Measurements from ENCODE around the gene KIAA1755.
A peak's percentile ranks its signal among the peaks of the same experiment; 100 is the strongest.
"Not testable (repeated sequence)": the region's sequence is repeated elsewhere in the genome, so short reads cannot be mapped to it uniquely, and the experiment has no call there.

Gene KIAA1755

DNA sequence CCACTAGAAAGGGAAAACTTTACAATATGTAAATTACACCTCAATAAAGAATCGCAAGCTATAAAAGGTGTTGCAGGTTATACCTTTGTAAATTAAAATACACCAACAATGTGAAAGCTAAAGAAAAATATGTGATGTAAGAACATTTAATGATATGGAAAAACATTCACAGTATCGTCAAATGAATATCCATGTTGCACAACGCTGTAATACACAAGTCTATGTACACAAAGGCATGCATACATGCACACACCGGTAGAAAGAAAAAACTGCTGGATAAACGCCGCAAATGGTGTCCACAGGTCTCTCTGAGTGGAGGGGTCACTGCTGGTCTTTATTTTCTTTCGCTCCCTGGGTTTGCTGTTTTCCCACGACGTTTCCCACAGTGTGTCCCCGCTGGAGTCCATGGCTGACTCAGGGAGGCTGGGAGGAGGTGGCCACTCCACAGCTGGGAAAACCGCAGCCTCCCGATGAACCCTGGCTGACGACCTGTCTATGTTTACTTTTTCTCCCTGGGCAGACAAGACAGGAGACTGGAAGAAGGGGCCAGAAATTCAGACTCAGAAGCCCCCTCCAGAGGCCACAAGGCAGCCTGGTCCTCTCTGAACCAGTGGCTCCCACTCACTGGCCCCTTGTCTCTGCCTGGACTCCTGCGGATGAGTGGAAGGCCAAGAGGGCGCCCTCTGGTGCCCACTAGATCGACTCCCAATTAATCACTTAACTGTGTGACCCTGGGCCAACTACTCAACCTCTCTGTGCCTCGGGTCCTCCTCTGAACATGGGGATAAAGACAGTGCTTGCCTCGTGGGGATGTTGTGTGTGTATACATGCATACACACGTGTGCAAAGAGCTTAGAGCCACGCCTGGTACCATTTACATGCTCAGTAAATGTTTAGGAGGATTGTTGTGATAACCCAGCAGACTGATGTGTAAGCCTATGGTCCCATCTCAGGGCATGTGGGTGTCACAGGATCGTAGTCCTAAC lies 30.6 kb upstream of the KIAA1755 start:
- peak in 7 of 56 donors; percentile 6 to 46 (median 24) for DNase-seq

DNA sequence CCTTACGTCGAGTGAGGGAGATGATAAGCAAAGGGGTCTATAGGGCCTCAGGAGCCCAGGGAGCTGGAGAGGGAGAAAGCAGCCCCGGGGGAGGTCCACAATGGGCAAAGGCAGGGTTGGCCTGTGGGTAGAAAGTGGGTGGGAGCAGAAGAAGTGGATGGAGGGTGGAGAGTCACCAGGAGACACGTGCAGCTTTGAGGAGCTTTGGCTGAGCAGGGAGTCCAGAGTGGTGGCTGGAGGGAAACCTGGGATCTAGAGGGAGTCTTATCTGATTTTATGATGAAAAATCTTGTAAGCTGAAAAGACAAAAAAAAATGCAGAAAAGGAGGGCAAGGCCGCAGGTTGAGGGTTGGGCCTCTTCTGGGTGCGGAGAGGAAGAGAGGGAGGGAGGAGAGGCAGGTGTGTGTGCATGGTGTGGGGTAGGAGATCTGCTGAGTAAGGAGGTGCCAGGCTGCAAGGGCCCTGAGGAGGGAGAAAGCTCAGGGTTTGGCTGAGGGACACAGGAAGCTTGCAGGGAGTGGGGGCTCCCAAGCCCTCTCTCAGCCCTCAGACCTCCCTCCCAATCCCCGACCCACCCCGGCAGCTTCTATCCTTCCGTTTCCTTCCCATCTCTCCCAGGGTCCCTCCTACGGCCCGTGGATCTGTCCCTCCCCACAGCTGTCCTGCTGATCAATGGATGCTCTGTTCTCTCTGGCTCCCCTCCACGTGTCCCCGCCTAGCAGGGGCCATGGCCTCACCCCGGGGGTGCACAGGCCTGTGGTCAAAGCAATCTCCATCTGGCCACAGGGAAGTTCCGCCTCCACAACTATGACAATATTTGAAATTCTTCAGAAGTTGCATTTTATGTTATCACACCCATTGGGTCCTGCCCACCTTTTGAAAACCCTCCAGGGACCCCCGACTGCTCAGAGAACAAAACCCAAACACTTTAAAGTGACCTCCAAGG lies 26.3 kb upstream of the KIAA1755 start:
- DNase-seq, result peak in 54 of 56 donors; percentile 26 to 93 (median 75)

DNA sequence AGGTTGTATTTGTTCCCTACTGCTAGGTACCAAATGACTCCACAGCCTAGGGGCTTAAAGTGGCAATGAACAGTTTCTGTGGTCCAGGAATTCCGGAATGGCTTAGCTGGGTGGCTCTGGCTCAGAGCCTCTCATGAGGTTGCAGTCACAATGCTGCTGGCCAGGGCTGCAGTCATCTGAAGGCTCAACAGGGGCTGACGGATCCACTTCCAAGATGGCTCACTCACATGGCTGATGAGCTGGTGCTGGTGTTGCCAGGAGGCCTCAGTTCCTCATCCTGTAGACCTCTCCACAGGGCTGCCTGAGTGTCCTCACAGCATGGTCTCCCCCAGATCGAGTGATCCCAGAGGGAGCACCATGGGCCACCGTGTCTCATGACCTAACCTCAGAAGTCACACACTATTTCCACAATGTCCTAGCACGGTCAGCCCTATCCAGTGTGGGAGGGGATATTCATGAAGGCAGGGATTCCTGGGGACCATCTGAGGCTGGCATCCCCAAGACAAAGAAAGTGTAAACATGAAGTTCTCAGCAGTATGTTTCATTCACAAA lies 24.4 kb upstream of the KIAA1755 start:
- DNase-seq, result no peak

DNA sequence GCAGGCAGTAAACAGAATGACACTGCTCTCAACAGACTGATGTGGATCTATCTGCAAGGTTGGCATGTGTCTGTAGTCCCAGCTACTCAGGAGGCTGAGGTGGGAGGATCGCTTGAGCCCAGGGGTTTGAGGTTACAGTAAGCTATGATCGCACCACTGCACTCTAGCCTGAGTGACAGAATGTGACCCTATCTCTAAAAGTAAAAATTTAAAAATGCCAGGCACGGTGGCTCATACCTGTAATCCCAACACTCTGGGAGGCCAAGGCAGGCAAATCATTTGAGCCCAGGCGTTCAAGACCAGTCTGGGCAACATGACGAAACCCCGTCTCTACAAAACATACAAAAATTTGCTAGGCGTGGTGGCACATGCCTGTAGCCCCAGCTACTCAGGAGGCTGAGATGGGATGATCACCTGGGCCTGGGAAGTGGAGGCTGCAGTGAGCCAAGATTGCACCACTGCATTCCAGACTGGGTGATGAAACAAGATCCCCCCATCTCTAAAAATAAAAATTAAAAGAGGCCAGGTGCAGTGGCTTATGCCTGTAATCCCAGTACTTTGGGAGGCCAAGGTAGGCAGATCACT lies 23.6 kb upstream of the KIAA1755 start:
- not testable (repeated sequence) for DNase-seq

DNA sequence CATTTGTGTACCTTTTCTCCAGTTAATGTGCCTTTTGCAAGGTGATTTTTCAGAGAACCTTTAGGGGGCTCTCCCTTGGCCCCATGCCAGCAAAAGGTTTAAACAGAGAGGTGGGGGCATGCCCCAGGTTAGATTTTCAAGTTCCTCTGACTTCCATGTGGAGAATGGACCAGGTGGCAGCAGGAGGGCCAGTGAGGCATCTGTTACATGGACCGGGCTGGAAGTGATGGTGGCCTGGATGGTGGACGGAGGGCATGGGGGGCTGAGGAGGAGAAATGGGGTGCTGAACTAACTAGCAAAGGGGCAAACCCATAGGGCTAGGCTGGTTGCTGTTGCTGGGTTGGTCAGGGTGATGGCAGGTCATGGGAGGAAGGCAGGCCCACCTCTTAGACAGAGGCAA lies 22.7 kb upstream of the KIAA1755 start:
- DNase-seq, result no peak

DNA sequence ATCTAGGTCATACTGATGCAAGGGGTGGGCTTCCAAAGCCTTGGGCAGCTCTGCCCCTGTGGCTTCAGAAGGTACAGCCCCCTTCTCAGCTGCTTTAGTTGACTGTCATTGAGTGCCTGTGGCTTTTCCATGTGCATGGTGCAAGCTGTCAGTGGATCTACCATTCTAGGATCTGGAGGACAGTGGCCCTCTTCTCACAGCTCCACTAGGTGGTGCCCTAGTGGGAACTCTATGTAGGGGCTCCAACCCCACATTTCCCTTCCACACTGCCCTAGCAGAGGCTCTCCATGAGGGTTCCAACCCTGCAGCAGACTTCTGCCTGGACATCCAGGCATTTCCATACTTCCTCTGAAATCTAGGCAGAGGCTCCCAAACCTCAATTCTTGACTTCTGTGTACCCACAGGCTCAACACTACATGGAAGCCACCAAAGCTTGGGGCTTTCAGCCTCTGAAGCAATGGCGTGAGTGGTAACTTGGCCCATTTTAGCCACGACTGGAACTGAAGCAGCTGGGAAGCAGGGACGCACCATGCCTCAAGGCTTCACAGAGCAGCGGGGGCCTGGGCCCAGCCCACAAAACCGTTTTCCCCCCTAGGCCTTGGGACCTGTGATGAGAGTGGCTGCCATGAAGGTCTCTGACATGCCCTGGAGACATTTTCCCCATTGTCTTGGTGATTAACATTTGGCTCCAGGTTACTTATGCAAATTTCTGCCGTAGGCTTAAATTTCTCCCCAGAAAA lies 20.8 kb upstream of the KIAA1755 start:
- DNase-seq, result not testable (repeated sequence)

DNA sequence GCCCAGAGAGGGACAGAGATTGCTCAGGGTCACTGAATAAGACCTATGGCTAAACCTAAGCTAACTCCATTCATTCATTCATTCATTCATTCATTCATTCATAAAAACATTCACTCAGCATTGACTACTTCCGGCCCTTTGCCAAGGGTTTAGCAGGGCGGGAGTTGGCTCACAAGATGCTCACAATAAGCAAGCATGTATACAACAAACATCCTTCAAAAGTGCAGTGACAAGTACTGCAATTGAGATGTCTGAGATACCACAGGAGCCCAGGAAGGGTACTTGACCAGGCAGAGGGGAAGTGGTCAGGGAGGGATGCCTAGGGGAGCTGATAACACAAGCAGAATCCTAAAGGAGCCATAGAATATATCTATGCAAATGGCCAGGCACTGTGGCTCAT lies 18.2 kb upstream of the KIAA1755 start:
- no peak for DNase-seq

DNA sequence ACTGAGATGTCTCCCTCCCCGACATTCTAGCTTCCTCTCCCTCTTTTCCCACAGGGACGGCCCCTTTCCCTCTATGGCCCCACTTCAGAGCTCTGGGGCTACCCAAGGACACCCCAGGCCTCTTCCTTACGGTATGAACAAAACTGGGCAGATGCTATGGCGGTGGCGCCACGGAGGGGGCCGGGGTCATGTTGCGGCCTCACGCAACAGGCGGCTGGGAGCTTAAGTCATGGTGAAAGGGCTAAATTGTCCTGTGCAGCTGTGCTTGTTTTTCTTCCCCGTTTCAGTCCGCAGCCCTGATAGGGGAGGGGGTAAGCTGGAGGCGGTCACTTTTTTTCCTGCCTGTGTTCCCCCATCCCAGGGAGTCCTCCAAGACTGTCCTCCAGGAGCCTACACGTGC lies 17.6 kb upstream of the KIAA1755 start:
- DNase-seq, result peak in 21 of 56 donors; percentile 8 to 54 (median 27)

DNA sequence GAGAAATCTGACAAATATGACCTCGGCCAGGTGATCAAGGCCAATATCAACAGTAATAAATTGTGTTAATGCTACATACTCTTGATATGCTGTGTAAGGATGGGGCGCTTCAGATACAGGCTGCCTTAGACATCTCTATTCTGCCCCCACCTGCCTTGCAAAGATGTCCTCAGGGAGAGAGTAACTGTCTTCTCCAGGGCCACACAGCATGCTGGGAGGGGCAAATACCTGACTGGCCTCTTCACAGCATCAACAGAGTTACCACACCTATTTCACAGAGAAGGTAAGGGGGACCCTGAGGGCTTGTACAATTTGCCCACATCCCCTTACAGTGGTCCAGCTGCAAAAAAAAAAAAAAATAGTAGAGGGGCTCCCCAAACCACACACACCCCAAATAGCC lies 17.2 kb upstream of the KIAA1755 start:
- DNase-seq, result no peak

DNA sequence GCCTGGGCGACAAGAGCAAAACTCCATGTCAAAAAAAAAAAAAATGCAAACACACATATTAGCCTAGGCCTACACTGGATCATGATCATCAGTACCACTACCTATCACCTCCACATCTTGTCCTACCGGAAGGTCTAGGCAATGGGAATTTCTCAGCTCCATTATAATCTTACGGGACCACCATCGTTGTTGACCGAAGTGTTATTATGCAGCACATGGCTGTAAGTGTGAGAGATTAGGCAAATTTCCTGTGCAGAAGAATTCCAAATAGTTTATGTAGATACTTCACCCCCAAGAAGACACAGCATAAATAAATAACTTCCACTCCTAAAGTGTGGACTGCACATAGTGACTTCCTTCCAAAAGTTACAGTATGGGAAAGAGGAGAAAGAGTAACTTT lies 16.8 kb upstream of the KIAA1755 start:
- no peak for DNase-seq

DNA sequence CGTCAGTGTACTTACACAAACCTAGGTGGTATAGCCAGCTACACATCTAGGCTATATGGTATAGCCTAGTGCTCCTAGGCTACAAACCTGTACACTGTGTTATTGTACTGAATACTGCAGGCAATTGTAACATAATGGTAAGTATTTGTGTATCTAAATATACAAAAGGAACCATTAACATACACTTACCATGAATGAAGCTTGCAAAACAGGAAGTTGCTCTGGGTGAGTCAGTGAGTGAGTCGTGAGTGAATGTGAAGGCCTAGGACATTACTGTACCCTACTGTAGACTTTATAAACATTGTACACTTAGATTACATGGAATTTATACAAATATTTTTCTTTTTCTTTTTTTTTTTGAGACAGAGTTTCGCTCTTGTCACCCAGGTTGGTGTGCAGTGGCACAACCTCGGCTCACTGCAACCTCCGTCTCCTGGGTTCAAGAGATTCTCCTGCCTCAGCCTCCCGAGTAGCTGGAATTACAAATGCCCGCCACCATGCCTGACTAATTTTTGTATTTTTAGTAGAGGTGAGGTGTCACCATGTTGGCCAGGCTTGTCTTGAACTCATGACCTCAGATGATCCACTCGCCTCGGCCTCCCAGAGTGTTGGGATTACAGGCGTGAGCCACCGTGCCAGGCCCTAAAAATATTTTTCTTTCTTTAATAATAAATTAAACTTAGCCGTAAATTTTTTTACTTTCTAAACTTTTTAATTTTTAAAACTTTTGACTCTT lies 15.4 kb upstream of the KIAA1755 start:
- DNase-seq, result no peak

DNA sequence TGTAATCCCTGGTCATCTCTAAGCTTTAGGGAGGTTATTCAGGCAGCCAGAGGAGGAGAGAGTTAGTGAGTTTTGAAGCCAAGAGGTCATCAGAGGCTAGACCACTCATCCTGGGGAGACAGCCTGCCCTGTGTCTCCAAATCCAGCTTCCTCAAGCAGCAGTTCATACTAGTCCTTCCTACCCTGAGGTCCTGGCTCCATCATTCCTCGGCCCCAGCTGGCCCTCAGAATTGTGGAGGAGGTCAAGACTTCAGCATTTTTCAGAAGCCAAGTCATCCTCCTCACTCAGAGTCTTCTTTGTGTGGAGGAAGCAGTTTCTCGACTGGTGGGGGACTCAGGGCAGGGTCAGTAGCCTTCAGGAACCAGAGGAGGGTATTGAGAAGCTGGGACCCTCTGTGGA lies 12.4 kb upstream of the KIAA1755 start:
- no peak for DNase-seq

DNA sequence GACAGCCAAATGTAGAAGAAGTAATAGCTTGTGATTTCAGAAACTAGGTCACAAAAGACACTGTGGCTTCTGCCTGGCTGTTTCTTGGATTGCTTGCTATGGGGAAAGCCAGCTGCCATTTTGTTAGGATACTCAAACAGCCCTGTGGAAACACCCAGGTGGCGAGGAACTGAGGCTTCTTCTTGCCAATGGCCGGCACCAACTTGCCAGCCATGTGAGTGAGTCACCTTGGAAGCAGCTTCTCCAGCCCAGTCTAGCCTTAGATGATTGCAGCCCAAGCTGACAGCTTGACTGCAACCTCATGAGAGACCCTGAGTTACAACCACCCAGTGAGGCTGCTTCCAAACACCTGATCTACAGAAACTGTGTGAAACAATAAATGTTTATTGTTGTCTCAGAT lies 11.9 kb upstream of the KIAA1755 start:
- no peak for DNase-seq

DNA sequence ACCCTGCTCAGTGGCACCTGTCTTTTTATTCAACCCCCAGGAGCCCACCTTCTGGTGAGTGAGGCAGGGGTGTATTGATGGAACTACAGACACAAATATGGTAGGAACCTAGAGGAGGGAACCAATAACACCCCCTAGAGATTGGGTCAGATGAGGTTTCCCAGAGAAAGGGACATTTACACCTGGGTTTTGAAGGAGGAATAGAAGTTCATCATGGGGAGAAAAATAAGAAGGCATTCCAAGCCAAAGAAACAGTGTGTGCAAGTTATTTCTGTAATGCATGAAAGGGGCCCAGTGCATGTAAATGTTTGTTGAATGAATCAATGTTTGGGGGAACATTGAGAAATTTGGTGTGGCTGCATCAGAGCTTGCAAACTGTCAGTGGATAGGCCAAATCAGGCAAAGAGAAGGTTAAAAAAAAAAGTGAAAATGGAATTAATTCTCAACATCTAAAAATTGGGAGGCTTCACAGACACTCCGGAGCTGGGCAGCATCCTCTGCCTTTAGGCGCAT lies 11.1 kb upstream of the KIAA1755 start:
- no peak for DNase-seq

DNA sequence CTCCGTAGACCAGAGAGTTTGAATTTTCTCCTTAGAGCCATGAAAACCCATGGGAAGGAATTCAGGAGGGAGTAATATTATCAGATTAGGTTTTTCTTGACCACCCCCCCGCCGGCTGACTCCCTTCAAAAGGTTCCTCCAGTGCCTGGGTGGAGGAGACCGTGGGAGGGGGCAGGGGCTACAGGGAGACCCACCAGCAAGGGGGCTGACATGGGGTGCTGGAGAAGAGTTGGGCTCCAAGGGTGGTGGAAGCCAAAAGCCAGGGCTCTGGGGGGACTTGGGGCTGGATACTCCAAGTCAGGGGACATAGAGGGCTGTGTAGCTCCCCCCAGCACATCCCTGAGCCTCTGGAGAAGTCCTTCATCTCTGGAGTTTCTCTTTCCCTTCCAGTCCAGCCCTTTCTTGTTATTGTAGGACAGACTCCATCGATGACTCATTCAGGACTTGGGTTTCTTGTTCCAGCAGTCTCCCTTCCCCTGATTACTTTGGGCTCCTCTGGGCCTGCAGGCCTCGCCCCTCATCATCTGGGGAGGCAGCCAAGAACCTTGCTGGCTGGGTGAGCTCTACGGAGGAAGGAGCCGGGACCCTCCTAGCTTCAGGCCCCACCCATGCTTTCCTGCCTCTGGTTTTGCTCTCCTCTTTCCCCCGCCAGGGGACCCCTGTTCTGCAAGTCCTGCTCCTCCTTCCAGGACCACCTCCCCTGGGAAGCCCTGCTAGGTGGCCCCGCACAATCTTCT lies 10.5 kb upstream of the KIAA1755 start:
- DNase-seq, result no peak

DNA sequence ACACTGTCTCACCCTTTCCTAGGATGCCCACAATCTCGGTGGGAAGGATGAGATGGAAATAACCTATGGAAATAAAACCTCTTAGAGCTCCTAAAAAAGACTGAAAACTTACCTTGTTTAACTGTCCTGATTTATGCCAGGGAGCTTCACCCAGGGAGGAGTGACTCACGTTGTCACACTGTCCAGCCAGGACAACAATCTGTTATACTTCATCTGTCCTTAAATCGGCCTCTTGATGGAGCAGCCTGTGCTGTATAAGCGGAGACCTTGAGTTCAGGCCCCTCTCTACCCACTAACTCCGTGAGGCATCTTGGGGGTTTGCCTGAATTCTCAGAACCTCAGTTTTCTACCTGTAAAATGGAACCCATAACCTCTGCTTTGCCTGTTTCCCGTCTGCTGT lies 9.2 kb upstream of the KIAA1755 start:
- no peak for DNase-seq

DNA sequence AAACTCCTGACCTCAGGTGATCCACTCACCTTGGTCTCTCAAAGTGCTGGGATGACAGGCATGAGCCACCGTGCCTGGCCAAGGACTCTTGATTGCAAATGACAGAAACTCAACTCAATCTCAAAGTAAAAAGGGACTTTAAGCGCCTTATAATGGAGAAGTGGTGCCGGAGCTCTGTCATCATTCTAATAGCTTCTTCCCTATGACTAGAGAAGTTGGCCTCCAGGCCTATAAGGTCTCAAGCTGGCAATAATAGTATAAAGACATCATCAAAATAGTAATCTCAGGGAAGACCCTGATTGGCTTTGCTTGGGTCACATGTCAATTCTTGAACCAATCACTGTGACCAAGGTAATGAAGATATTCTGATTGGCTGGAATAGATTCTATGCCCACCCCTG lies 8.5 kb upstream of the KIAA1755 start:
- DNase-seq, result no peak

DNA sequence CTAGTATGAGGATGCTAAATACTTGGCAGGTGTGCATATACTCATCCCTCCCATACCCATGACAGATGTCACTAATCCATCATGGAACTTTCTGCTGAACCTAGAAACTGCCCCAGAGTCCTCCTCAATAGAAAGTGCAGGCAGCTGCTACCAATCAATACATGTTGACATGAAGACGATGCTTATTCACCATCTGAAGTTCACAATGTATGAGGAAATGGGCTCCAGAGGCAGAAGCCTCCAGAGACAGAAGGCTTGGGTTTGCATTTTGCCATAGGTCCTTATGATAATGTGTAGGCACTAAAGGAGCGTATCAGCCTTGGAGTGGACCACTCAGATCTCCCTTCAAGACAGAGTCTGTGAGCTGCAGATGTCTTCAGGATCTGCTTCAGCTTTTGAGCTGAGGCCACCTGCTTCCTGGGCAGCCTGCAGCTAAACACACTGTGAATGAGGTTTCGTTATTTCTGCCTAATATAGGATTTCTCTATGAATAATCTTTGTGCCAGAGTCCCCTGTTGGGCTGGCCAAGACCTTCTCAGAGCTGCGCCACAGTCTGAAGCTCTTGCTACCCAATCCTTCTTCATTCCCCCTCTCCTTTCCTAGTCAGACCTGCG lies 7.5 kb upstream of the KIAA1755 start:
- DNase-seq, result no peak

Data from amygdala (tissue), 56 donors.